HCT116 (cell line): ENCODE data around the gene DPH2. TPM values are rescaled to one million over a fixed set of nuclear protein-coding genes. Genes with fewer than 3 reads are reported as not detected.

Experiments
- ATAC-seq: fragments of 200-7000 bp; cut with Tn5 transposase; 2 replicates; pipeline ENCODE4 v1.9.1; 2020; ENCODE audit warnings: mild to moderate bottlenecking, moderate library complexity
- BruUV-seq: library from RNA; stranded (reverse); fragments of 400-500 nt; replicated peaks from 2 replicates; lab custom pipeline; 2021; lab: Mats Ljungman, UMichigan
- CTCF ChIA-PET: fragments of 300-600 bp; sonication (Branson Sonifier 250); formaldehyde crosslinking; loops from one replicate; lab custom pipeline; 2021; ENCODE audit warnings: antibody characterized with exemption; lab: Charles Lee
- POLR2A ChIA-PET: fragments of 300-600, 350-600 bp; sonication (Branson Sonifier 250); formaldehyde crosslinking; loops from one replicate; lab custom pipeline; 2021; ENCODE audit warnings: antibody characterized with exemption; lab: Charles Lee
- RAD21 ChIA-PET, 2 experiments: fragments of 300-600 bp; sonication (Branson Sonifier 250); formaldehyde crosslinking; loops; one replicate each; lab custom pipeline; 2023; ENCODE audit warnings: low total read pairs in 2 of 2; ENCODE audit not compliant: uncharacterized antibody in 2 of 2, unreplicated experiment in 2 of 2, low non-redundant PET in 1 of 2; lab: Charles Lee
- DNase-seq: peaks from one replicate; pipeline ENCODE4 v3.0.0-alpha.2; 2010; ENCODE audit warnings: low read depth, low spot score
- H2AFZ ChIP-seq: fragments of 200-600 bp; shearing (Covaris generic), sonication (generic); 2 replicates; pipeline ENCODE4 v1.6.1; 2017; ENCODE audit warnings: low read depth, mixed run types, mixed read lengths, antibody characterized with exemption, low read length; ENCODE audit not compliant: poor library complexity, severe bottlenecking
- H3K27ac ChIP-seq: 2 replicates; pipeline ENCODE4 v1.5.1; 2012; ENCODE audit warnings: low read depth, low read length
- H3K27me3 ChIP-seq: fragments of 200-600 bp; sonication (generic); 2 replicates; pipeline ENCODE4 v1.6.1; 2016; ENCODE audit warnings: mixed run types, low read length, mixed read lengths; ENCODE audit not compliant: insufficient read depth
- H3K36me3 ChIP-seq, 2 experiments: fragments of 200-500 bp in 1 of 2; fragments of 200-600 bp in 1 of 2; sonication (Bioruptor generic) in 1 of 2; sonication (generic) in 1 of 2; 2 replicates each; pipeline versions ENCODE4 v1.5.1 to v1.6.1; 2014 to 2016; ENCODE audit warnings: low read length in 2 of 2, inconsistent platforms in 1 of 2, mixed read lengths in 1 of 2, mixed run types in 1 of 2; ENCODE audit not compliant: insufficient read depth in 2 of 2, control insufficient read depth in 1 of 2
- H3K4me1 ChIP-seq, 2 experiments: fragments of 200-600 bp in 1 of 2; sonication (generic) in 1 of 2; 2 replicates each; pipeline versions ENCODE4 v1.5.1 to v1.6.1; 2012 to 2017; ENCODE audit warnings: low read length in 2 of 2, inconsistent platforms in 1 of 2, mild to moderate bottlenecking in 1 of 2, mixed read lengths in 1 of 2, mixed run types in 1 of 2, moderate library complexity in 1 of 2; ENCODE audit not compliant: insufficient read depth in 2 of 2, control insufficient read depth in 1 of 2
- H3K4me2 ChIP-seq: fragments of 200-600 bp; sonication (generic); 2 replicates; pipeline ENCODE4 v1.6.1; 2017; ENCODE audit warnings: mixed run types, low read length, mixed read lengths
- H3K4me3 ChIP-seq, 2 experiments: fragments of 200-600 bp in 1 of 2; sonication (generic) in 1 of 2; replicated peaks in 1 of 2; 2 replicates each; pipeline ENCODE4 v1.5.1; 2011 to 2016; ENCODE audit warnings: low read length in 2 of 2, control low read depth in 1 of 2, low read depth in 1 of 2, mild to moderate bottlenecking in 1 of 2, mixed read lengths in 1 of 2, mixed run types in 1 of 2
- H3K79me2 ChIP-seq: fragments of 200-600 bp; sonication (generic); 2 replicates; pipeline ENCODE4 v1.6.1; 2017; ENCODE audit warnings: mild to moderate bottlenecking, mixed run types, low read length, moderate library complexity, mixed read lengths; ENCODE audit not compliant: insufficient read depth
- H3K9ac ChIP-seq: fragments of 200-600 bp; sonication (generic); 2 replicates; pipeline ENCODE4 v1.6.1; 2016; ENCODE audit warnings: low read length, mixed read lengths
- H3K9me2 ChIP-seq: fragments of 200-600 bp; sonication (generic), shearing (Covaris generic); 2 replicates; pipeline ENCODE4 v1.6.1; 2017; ENCODE audit warnings: mixed run types, mild to moderate bottlenecking, moderate library complexity; ENCODE audit not compliant: insufficient read depth
- H3K9me3 ChIP-seq, 2 experiments: fragments of 200-500 bp in 1 of 2; fragments of 200-600 bp in 1 of 2; sonication (Bioruptor generic) in 1 of 2; sonication (generic) in 1 of 2; 2 replicates each; pipeline ENCODE4 v1.6.1; 2014 to 2017; ENCODE audit warnings: low read length in 2 of 2, mixed read lengths in 2 of 2, inconsistent platforms in 1 of 2, low read depth in 1 of 2, mild to moderate bottlenecking in 1 of 2, mixed run types in 1 of 2, moderate library complexity in 1 of 2; ENCODE audit not compliant: control insufficient read depth in 1 of 2, insufficient read depth in 1 of 2
- H4K20me1 ChIP-seq: fragments of 200-600 bp; sonication (generic), shearing (Covaris generic); 2 replicates; pipeline ENCODE4 v1.6.1; 2017; ENCODE audit warnings: mixed run types, mild to moderate bottlenecking, moderate library complexity; ENCODE audit not compliant: insufficient read depth
- CBX3 ChIP-seq: IDR thresholded peaks from 2 replicates; pipeline ENCODE4 v1.6.1; 2012; ENCODE audit warnings: low read depth
- CEBPB ChIP-seq: IDR thresholded peaks from 2 replicates; pipeline ENCODE4 v1.6.1; 2012; ENCODE audit warnings: low read depth
- EGR1 ChIP-seq: IDR thresholded peaks from 2 replicates; pipeline ENCODE4 v1.6.1; 2012; ENCODE audit warnings: low read depth
- ELF1 ChIP-seq: IDR thresholded peaks from 2 replicates; pipeline ENCODE4 v1.6.1; 2012; ENCODE audit warnings: low read depth, borderline replicate concordance
- EZH2 ChIP-seq: fragments of 200-600 bp; sonication (generic); IDR thresholded peaks from 2 replicates; pipeline ENCODE4 v1.6.1; 2017; ENCODE audit warnings: antibody characterized with exemption, mixed run types
- EZH2phosphoT487 ChIP-seq: fragments of 200-600 bp; IDR thresholded peaks from 2 replicates; pipeline ENCODE4 v1.6.1; 2018; ENCODE audit warnings: antibody characterized with exemption, borderline replicate concordance
- POLR2A ChIP-seq: IDR thresholded peaks from 2 replicates; pipeline ENCODE4 v1.7.0; 2011; ENCODE audit warnings: borderline replicate concordance; ENCODE audit not compliant: insufficient read depth, insufficient read length; ENCODE audit errors: extremely low read depth
- POLR2AphosphoS5 ChIP-seq: IDR thresholded peaks from 2 replicates; pipeline ENCODE4 v1.6.1; 2011; ENCODE audit warnings: mild to moderate bottlenecking, low read depth, low read length, moderate library complexity
- RAD21 ChIP-seq: IDR thresholded peaks from 2 replicates; pipeline ENCODE4 v1.6.1; 2012; ENCODE audit warnings: low read depth, mild to moderate bottlenecking
- SP1 ChIP-seq: IDR thresholded peaks from 2 replicates; pipeline ENCODE4 v1.6.1; 2012; ENCODE audit warnings: low read depth
- SRF ChIP-seq: IDR thresholded peaks from 2 replicates; pipeline ENCODE4 v1.6.1; 2012; ENCODE audit warnings: low read depth
- TCF7L2 ChIP-seq: IDR thresholded peaks from 2 replicates; pipeline ENCODE4 v1.7.0; 2011; ENCODE audit warnings: borderline replicate concordance, inconsistent platforms; ENCODE audit not compliant: insufficient read depth, insufficient read length; ENCODE audit errors: extremely low read depth
- ZFX ChIP-seq: fragments of 450-650 bp; IDR thresholded peaks from 2 replicates; pipeline ENCODE4 v1.6.1; 2017
- ZNF274 ChIP-seq: fragments of 200-500 bp; sonication (Bioruptor generic); IDR thresholded peaks from 2 replicates; pipeline ENCODE4 v1.6.1; 2014; ENCODE audit warnings: mild to moderate bottlenecking, low read depth, low read length, inconsistent platforms
- intact Hi-C: fragments of 100-400 bp; cut with micrococcal nuclease; formaldehyde crosslinking; loops from 2 replicates; pipeline ENCODE4 v1.10.0; 2022
- total RNA-seq: library from RNA; stranded (reverse); gene quantifications from one replicate; pipeline ENCODE4 v1.2.1, GENCODE V29; 2021; ENCODE audit not compliant: unreplicated experiment
- TF ChIP-seq, protein P1 (sequence below): IDR thresholded peaks from 2 replicates; pipeline ENCODE4 v1.6.1; 2012
- TF ChIP-seq, protein P2 (sequence below): IDR thresholded peaks from 2 replicates; pipeline ENCODE4 v1.6.1; 2011; ENCODE audit warnings: mild to moderate bottlenecking, low read length, moderate library complexity; ENCODE audit not compliant: insufficient replicate concordance; ENCODE audit errors: extremely low read depth
- TF ChIP-seq, protein P3 (sequence below): IDR thresholded peaks from 2 replicates; pipeline ENCODE4 v1.6.1; 2012; ENCODE audit warnings: low read depth
- TF ChIP-seq, protein P4 (sequence below), 3 experiments: fragments of 200-600 bp in 1 of 3; sonication (generic) in 1 of 3; IDR thresholded peaks in 2 of 3; conservative IDR thresholded peaks in 1 of 3; 2 replicates each; pipeline ENCODE4 v1.5.1; 2012 to 2017; ENCODE audit warnings: low read depth in 2 of 3, low read length in 2 of 3, antibody characterized with exemption in 1 of 3, borderline replicate concordance in 1 of 3, control low read depth in 1 of 3, mild to moderate bottlenecking in 1 of 3, mixed read lengths in 1 of 3, mixed run types in 1 of 3, moderate library complexity in 1 of 3; ENCODE audit not compliant: insufficient read depth in 1 of 3

DPH2 gene
- total RNA-seq, 1 experiment from 2014 or later: 53.2 TPM

DNA sequence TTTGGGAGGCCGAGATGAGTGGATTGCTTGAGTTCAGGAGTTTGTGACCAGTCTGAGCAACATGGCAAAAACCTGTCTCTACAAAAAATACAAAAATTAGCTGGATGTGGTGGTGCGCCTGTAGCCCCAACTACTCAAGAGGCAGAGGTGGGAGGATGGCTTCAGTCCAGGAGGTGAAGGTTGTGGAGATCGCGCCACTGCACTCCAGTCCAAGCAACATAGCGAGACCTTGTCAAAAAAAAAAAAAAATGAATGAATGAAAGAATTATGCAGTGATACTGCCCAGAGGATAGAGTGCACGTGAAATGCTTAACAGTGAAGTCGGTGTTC is 429 bp upstream of the DPH2 start (continued):
- TF ChIP-seq, protein P1, sequence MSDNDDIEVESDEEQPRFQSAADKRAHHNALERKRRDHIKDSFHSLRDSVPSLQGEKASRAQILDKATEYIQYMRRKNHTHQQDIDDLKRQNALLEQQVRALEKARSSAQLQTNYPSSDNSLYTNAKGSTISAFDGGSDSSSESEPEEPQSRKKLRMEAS: no peak
- TF ChIP-seq EZH2: no peak
- TF ChIP-seq SP1: no peak
- TF ChIP-seq CBX3: no peak
- TF ChIP-seq RAD21: no peak
- no peak for TF ChIP-seq EGR1
- TF ChIP-seq POLR2AphosphoS5: no peak
- no peak for TF ChIP-seq CEBPB
- no peak for TF ChIP-seq TCF7L2

DNA sequence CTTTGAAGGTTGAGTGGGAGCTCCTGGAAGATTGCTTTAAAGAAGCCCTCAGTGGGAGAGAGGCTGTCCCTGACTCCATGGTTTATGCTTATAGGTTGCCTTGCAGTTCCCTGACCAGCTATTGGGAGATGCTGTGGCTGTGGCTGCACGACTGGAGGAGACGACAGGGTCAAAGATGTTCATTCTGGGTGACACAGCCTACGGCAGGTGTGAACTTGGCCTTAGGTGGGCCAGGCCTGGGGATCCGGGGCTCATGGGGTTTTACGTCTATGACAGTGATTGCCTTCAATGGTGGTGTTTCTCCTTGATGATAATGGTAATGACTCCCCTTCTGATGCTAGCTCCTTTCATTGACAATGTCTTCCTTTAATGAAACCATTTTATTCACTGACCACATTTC is 692 bp downstream of the DPH2 start:
- no peaks in the 10 kb centered on the region for H3K27me3 ChIP-seq
- H2AFZ ChIP-seq: no peak overlapping the region
- intact Hi-C loops: no loop called here
- POLR2A ChIA-PET: interaction anchor here (1.1 kb wide), 1 partner anchor 36 kb away, joined by 3 read pairs; no protein-coding TSS in a partner anchor
- H3K9ac ChIP-seq: peak overlapping the region; percentile 85
- peak overlapping the region; percentile 93 for H3K4me2 ChIP-seq
- no peaks in the 10 kb centered on the region for H3K9me3 ChIP-seq
- H3K4me1 ChIP-seq: peaks cover 10 to 32% of the 10 kb centered on the region in 2 experiments
- no peaks in the 10 kb centered on the region for H3K9me2 ChIP-seq
- ATAC-seq (no peak), DNase-seq (no peak)
- CTCF ChIA-PET: interaction anchor here (1.2 kb wide), 1 partner anchor 207 kb away, joined by 4 read pairs; no protein-coding TSS in a partner anchor
- peaks cover 25% of the 10 kb centered on the region for H3K79me2 ChIP-seq
- peak overlapping the region; percentile 94 to 99 for H3K4me3 ChIP-seq
- peaks cover 9 to 29% of the 10 kb centered on the region in 2 experiments; a peak in 3 of 4 replicates for H3K36me3 ChIP-seq
- RAD21 ChIA-PET: no interaction called here
- BruUV-seq: no TSS peak
- H3K27ac ChIP-seq: peak overlapping the region; percentile 60
- no peaks in the 10 kb centered on the region for H4K20me1 ChIP-seq
- TF ChIP-seq ELF1 (no peak), ZNF274 (no peak), ZFX (no peak), EZH2phosphoT487 (no peak), RAD21 (no peak), CBX3 (no peak), SRF (no peak), POLR2A (no peak), CEBPB (no peak), POLR2AphosphoS5 (no peak)
- TF ChIP-seq, protein P2, sequence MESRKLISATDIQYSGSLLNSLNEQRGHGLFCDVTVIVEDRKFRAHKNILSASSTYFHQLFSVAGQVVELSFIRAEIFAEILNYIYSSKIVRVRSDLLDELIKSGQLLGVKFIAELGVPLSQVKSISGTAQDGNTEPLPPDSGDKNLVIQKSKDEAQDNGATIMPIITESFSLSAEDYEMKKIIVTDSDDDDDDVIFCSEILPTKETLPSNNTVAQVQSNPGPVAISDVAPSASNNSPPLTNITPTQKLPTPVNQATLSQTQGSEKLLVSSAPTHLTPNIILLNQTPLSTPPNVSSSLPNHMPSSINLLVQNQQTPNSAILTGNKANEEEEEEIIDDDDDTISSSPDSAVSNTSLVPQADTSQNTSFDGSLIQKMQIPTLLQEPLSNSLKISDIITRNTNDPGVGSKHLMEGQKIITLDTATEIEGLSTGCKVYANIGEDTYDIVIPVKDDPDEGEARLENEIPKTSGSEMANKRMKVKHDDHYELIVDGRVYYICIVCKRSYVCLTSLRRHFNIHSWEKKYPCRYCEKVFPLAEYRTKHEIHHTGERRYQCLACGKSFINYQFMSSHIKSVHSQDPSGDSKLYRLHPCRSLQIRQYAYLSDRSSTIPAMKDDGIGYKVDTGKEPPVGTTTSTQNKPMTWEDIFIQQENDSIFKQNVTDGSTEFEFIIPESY: no peak
- TF ChIP-seq, protein P1: no peak
- TF ChIP-seq, protein P3, sequence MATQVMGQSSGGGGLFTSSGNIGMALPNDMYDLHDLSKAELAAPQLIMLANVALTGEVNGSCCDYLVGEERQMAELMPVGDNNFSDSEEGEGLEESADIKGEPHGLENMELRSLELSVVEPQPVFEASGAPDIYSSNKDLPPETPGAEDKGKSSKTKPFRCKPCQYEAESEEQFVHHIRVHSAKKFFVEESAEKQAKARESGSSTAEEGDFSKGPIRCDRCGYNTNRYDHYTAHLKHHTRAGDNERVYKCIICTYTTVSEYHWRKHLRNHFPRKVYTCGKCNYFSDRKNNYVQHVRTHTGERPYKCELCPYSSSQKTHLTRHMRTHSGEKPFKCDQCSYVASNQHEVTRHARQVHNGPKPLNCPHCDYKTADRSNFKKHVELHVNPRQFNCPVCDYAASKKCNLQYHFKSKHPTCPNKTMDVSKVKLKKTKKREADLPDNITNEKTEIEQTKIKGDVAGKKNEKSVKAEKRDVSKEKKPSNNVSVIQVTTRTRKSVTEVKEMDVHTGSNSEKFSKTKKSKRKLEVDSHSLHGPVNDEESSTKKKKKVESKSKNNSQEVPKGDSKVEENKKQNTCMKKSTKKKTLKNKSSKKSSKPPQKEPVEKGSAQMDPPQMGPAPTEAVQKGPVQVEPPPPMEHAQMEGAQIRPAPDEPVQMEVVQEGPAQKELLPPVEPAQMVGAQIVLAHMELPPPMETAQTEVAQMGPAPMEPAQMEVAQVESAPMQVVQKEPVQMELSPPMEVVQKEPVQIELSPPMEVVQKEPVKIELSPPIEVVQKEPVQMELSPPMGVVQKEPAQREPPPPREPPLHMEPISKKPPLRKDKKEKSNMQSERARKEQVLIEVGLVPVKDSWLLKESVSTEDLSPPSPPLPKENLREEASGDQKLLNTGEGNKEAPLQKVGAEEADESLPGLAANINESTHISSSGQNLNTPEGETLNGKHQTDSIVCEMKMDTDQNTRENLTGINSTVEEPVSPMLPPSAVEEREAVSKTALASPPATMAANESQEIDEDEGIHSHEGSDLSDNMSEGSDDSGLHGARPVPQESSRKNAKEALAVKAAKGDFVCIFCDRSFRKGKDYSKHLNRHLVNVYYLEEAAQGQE: no peak
- TF ChIP-seq, protein P4, sequence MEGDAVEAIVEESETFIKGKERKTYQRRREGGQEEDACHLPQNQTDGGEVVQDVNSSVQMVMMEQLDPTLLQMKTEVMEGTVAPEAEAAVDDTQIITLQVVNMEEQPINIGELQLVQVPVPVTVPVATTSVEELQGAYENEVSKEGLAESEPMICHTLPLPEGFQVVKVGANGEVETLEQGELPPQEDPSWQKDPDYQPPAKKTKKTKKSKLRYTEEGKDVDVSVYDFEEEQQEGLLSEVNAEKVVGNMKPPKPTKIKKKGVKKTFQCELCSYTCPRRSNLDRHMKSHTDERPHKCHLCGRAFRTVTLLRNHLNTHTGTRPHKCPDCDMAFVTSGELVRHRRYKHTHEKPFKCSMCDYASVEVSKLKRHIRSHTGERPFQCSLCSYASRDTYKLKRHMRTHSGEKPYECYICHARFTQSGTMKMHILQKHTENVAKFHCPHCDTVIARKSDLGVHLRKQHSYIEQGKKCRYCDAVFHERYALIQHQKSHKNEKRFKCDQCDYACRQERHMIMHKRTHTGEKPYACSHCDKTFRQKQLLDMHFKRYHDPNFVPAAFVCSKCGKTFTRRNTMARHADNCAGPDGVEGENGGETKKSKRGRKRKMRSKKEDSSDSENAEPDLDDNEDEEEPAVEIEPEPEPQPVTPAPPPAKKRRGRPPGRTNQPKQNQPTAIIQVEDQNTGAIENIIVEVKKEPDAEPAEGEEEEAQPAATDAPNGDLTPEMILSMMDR (IDR thresholded peaks at IDR 0.05 in 2 of 3, conservative IDR thresholded peaks at IDR 0.05 in 1 of 3; ENCODE audit: borderline replicate concordance in 1 of 3, insufficient read depth in 1 of 3, low read depth in 2 of 3, low read length in 2 of 3): no peak
